Astrocyte of the spinal cord (primary cell): Measurements from ENCODE around the gene A1BG.

ENCODE experiments used
- DNase-seq: peaks from one replicate; pipeline ENCODE4 v3.0.0; 2011; ENCODE audit warnings: low read depth, low spot score
- H3K4me3 ChIP-seq: 2 replicates; pipeline ENCODE4 v1.5.1; 2011; ENCODE audit warnings: low read depth, mild to moderate bottlenecking, low read length, moderate library complexity
- CTCF ChIP-seq: IDR thresholded peaks from 2 replicates; pipeline ENCODE4 v1.5.1; 2012; ENCODE audit warnings: low read depth, mild to moderate bottlenecking, low read length, inconsistent platforms
- in situ Hi-C: cut with HindIII; loops from 2 replicates; pipeline ENCODE4 v1.10.0; 2017; ENCODE audit warnings: low sequenced_read_pairs

A1BG gene

GRCh38 chr19:58352760-58353671 lies at the start of gene A1BG:
Gene A1BG, minus strand, starts transcription at chr19:58353492. Its CDS starts 55 bp downstream, at chr19:58353437.
- in situ Hi-C loops: no loop called here
- no peak within 1 kb of the TSS for H3K4me3 ChIP-seq
- TF ChIP-seq CTCF: no peak
- no peak for DNase-seq

GRCh38 chr19:58401840-58402421 lies 48.6 kb upstream of the A1BG start:
- in situ Hi-C loops: no loop called here
- H3K4me3 ChIP-seq: peak overlapping the region; percentile 69
- no peak for TF ChIP-seq CTCF
- no peak for DNase-seq

- TF ChIP-seq CTCF: peak; percentile 2
- H3K4me3 ChIP-seq: peak overlapping the region; percentile 69
- DNase-seq: peak; percentile 100
- in situ Hi-C loops: no loop called here
Measured at GRCh38 chr19:58400916-58401839, 47.9 kb upstream of the A1BG start.

GRCh38 chr19:58400316-58400915 lies 47.1 kb upstream of the A1BG start:
- no peak for TF ChIP-seq CTCF
- no peak for DNase-seq
- in situ Hi-C loops: no loop called here
- H3K4me3 ChIP-seq: peak overlapping the region; percentile 63

GRCh38 chr19:58399903-58400302 lies 46.6 kb upstream of the A1BG start:
- DNase-seq: no peak
- no peak overlapping the region for H3K4me3 ChIP-seq
- in situ Hi-C loops: no loop called here
- no peak for TF ChIP-seq CTCF

GRCh38 chr19:58398545-58398944 lies 45.3 kb upstream of the A1BG start:
- TF ChIP-seq CTCF: no peak
- no peak for DNase-seq
- in situ Hi-C loops: no loop called here
- H3K4me3 ChIP-seq: no peak overlapping the region
